GM18858 (cell line): ENCODE data around the gene LONRF3.

Experiments
- ATAC-seq: cut with Tn5 transposase; IDR thresholded peaks from one replicate; pipeline ENCODE4 v1.9.1; 2021; ENCODE audit not compliant: unreplicated experiment

Gene LONRF3

DNA sequence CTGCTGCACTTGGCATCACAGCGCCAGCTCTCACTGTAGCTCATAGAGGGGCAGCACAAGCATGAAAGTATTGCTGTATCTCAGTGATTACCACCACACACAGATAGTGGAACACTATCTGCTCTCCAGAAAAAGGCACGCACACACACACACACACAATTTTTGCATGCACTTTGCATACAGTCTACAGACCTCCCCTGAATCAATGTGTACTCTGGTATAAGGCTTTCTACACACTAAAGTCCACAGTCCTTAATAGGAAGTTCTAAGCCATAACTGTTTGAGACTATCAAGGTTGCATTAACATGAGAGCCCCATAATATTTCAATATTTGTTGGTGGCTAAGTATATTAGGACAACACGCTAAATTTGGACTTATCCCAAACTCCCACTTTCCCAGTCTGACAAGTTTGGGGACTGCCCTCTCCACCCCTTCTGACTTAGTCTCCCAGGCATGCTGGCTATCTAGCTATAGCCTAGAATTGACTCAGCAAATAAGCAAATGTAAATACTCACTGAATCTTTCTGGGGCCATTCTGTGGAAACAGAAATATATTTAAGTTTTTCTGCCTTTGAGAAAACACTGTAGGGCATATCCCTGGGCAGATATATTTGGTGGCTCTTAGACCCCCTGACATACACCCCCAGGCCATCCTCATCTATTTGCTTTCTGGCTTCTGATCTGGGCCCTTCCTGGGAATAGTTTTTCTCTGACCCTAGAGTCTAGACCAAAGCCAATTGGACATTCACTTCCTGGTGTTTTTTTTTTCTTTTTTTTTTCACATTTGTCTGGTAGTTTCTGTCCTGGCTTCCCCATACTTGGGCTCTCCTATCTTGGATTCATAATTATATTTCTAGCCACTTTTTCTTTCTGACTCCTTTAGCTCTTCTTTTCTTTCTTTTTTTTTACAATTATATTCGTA lies 62.0 kb downstream of the LONRF3 start:
- no peak for ATAC-seq

DNA sequence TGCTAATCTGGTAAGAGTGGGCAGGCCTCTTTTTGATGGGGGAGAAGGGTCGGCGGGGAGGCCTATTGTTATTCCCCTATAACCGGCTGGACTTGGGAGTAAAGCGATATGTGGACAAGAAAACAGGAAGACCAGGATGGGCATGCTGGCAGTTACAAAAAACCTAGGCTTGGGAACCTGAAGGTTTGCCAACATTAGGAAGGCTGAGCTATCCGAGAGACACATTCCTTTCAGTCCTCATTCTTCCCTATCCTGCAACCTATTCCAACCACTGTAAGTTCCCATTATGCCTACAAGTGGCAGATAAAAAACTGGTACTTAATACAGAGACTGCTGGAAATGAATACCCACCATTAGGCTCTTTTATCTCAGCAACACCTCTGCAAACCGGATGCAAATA lies 66.0 kb downstream of the LONRF3 start:
- no peak for ATAC-seq

DNA sequence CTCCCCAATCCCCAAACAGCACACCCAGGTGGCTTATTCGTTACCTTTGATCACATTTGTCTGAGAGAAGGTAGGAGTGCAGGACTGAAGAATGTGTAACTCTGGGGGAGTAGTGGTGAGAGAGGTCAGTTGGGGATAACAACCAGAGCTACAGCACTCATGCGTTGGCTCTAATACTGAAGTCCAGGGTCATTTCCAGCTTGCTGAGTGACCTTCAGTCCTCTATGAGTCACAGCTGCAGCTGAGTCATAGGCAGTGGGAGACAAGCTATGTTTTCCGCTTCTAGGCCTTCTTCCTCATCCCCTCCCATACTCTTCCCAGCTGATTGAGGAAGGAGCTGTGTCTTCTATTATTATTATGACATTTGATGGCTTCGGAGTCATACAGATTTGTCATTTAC lies 66.8 kb downstream of the LONRF3 start:
- ATAC-seq: no peak

DNA sequence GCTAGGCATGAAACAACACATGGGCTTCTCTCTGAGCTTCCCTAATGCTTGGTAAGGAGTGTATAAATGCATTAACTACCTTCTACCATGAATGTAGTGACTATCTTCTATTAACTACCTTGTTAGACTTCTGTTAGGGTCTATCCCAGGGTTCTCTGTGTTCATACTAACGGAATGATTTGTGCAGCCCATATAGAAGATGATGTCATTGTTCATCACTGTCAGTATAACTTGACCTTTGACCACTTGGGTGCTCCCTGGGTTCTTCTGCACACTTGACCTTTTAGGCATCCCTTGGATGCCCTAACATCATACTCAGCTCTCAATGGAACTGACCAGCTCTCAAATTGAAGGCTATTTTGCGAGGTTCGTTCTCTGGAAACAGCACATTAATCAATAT lies 67.6 kb downstream of the LONRF3 start:
- no peak for ATAC-seq

DNA sequence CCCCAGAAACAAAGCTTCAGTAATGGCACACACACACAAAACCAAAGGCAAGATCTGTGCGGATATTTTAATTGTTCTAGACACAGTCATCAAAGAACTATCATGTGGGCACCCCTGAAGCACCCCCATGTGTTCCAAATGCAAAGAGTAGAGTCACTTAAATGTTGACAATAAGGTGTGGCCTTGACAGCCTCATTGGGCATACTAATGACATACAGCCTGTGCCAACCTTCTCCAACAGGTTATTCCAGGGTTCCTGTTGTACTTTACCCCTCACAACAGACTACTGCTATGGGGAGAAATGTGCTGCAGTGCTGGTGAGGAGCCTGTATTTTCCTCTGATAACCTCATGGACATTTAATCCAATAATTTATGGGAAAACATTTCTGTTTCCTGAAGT lies 68.6 kb downstream of the LONRF3 start:
- no peak for ATAC-seq

DNA sequence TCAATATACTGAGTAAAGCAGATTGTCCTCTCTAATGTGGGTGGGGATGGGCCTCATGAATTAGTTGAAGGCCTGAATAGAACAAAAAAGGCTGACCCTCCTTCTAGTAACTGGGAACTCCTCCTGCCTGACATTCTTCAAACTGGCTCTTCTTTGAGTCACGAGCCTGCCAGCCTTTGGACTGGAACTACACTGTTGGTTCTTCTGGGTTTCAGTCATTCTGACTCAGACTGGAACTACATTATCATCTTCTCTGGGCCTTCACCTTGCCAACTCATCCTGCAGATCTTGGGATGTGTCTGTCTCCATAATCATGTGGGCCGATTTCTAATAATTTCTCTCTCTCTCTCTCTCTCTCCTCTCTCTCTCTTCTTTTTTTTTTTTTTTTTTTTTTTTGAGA lies 71.5 kb downstream of the LONRF3 start:
- ATAC-seq: no peak

DNA sequence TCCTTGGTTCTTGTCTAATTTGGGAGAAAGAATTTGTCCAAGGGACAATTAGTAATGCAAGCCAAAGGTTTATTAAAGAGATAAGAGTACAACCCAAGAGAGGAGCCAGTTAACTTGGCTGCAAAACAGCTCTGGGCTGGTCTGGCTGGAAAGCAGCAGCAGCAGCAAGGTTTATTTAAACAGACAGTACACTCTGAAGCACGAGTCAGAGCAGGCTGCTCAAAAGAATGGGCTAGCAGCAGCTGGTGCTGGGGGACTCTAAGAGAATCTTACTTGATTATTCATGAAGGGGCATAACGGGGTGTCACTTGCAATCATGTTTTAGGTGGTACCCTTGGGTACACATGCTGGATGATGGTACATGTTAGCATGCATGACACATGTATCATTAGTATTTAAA lies 81.3 kb downstream of the LONRF3 start:
- no peak for ATAC-seq

DNA sequence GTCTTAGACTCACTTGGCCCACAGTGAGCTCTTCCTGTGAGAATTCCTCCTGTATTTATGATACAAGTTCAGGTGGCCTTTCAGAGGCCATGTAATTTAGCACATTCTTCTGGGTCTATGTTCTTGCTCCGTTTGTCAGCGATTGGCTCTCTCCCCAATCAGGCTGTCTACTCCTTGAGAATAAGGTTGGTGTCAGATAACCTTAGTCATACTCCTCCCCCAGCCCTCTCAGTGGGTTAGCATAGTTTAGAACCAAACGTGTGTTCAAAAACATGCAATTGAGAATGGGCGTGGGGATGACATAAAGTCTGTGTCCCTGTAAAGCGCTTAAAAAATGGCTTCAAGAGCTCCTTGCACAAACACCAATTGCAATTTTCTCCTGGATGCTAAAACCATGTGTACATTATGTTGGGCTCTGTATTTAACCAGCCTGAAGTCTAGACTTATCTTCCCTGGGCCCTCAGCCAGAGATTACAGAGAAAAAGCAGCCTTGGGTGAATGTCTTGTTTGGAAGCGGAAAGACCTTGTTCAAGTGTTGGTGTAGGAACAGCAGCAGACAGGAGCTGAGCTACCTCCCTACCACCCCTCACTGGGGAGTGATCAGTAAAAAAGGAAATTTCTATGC lies 88.4 kb downstream of the LONRF3 start:
- no peak for ATAC-seq

DNA sequence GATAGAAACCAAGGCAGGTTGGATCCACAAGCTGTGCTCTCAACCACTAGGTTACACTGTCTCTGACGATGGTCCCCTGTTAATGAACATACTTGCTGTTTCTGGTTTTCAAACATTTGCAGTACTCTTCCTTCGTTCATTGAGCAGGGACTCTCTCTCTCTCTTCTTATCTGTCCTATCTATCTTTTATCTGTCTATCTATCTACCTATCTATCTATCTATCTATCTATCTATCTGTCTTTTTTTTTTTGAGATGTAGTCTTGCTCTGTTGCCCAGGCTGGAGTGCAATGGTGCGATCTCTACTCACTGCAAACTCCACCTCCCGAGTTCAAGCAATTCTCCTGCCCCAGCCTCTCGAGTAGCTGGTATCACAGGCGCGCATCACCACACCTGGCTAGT lies 89.0 kb downstream of the LONRF3 start:
- ATAC-seq: no peak

DNA sequence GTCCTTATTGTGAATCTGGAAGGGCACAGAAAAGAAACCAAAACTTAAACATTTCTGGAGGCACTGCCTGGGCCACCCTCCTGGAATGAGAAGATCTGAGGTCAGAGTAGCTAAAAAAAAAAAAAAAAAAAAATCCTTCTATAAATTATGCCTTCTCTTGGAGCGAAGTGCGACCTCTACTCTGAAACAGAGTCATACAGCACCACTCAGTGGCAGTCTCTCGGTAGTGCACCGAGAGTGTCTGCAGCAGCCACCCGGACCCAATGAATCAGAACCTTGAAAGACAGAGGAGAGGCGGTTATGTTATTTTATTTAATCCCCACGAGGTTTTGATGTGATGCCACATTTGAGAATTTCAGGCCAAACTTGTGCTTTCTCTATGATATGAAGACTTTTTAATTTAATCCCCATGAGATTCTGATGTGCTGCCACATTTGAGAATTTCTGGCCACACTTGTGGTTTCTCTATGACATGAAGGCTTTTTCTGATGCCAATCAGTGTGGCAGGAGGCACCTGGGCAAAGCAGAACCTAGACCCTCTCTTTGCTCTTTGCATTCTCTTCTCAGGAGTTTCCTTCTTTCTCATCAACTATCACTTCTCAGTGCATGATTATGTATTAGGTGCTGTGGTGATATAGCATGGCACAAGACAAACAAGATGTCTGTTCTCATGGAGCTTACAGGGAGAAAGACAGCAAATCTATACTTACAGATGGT lies 92.8 kb downstream of the LONRF3 start:
- no peak for ATAC-seq
